ENCODE measurements around the gene PNLIPRP3. TPM values are rescaled to one million over a fixed set of nuclear protein-coding genes. Genes with fewer than 3 reads are reported as not detected.

The PNLIPRP3 gene
- polyA plus RNA-seq, 1 of the 3 experiments (the other 2 are of a cell fraction), result not detected

- Histone ChIP-seq H3K9me3 (no peaks in the 10 kb centered on the region), H3K9ac (no peak overlapping the region), H3K27ac (ENCODE audit: low read depth in 2 of 2, low read length in 1 of 2) (no peak overlapping the region), H3K4me3 (ENCODE audit: low read depth in 2 of 2, low read length in 1 of 2) (no peak overlapping the region), H4K20me1 (ENCODE audit: insufficient read depth) (no peaks in the 10 kb centered on the region), H3K4me2 (no peak overlapping the region), H3K27me3 (ENCODE audit: insufficient read depth) (no peaks in the 10 kb centered on the region), H3K4me1 (ENCODE audit: control insufficient read depth in 1 of 2, insufficient read depth in 2 of 2, low read depth in 1 of 2, low read length in 1 of 2) (no peaks in the 10 kb centered on the region), H3K79me2 (ENCODE audit: insufficient read depth) (no peaks in the 10 kb centered on the region), H3K9me2 (0 out of 2 replicates have a peak, but pooled peaks cover 2% of the 10 kb centered on the region), H3K36me3 (replicated peaks in 1 of 2; ENCODE audit: control insufficient read depth in 1 of 2, insufficient read depth in 2 of 2, low read length in 1 of 2) (no peaks in the 10 kb centered on the region), H3F3A (replicated peaks; ENCODE audit: insufficient read depth) (no peaks in the 10 kb centered on the region), H2AFZ (ENCODE audit: low read depth) (no peak overlapping the region)
- TF ChIP-seq TAF1 (IDR thresholded peaks at IDR 0.05; ENCODE audit: borderline replicate concordance, low read depth, low read length), result no peak
- no peak for TF ChIP-seq MXI1 (IDR thresholded peaks at IDR 0.05; ENCODE audit: low read depth, low read length)
- no peak for TF ChIP-seq NFIC (IDR thresholded peaks at IDR 0.05; ENCODE audit: borderline replicate concordance)
- TF ChIP-seq JUND (IDR thresholded peaks at IDR 0.05), result no peak
- TF ChIP-seq ZBTB33 (IDR thresholded peaks at IDR 0.05; ENCODE audit: borderline replicate concordance, low read depth), result no peak
- no peak for TF ChIP-seq MAX (IDR thresholded peaks at IDR 0.05; ENCODE audit: low read depth)
- TF ChIP-seq YY1 (IDR thresholded peaks at IDR 0.05; ENCODE audit: low read depth), result no peak
- no peak for TF ChIP-seq GABPA (IDR thresholded peaks at IDR 0.05; ENCODE audit: low read depth)
- no peak for TF ChIP-seq ELF1 (IDR thresholded peaks at IDR 0.05)
- TF ChIP-seq USF2 (IDR thresholded peaks at IDR 0.05; ENCODE audit: borderline replicate concordance, low read depth, low read length), result no peak
- no peak for TF ChIP-seq POLR2AphosphoS5 (IDR thresholded peaks at IDR 0.05; ENCODE audit: low read depth, low read length)
- no peak for TF ChIP-seq SIN3A (IDR thresholded peaks at IDR 0.05; ENCODE audit: borderline replicate concordance, low read depth, low read length)
- no peak for TF ChIP-seq REST (IDR thresholded peaks at IDR 0.05; ENCODE audit: low read depth, low read length)
- no peak for TF ChIP-seq RAD21 (IDR thresholded peaks at IDR 0.05; ENCODE audit: low read length)
- TF ChIP-seq TEAD4 (IDR thresholded peaks at IDR 0.05; ENCODE audit: borderline replicate concordance, insufficient read depth), result no peak
- no peak for TF ChIP-seq FOXJ3 (CRISPR knock-in tag; IDR thresholded peaks at IDR 0.05)
- CTCF ChIA-PET, result interaction anchor here (0.9 to 1.1 kb wide), 2 partner anchors 19 to 20 kb away, joined by 3 to 4 read pairs; no protein-coding TSS in a partner anchor
- WGBS (ENCODE audit: low lambda C conversion rate), result 7% methylated on average over 2 of the region's 2 CpGs
- no peak for DNase-seq
- POLR2A ChIA-PET, result no interaction called here
Measured at GRCh38 chr10:116464257-116464656, 36.6 kb downstream of the PNLIPRP3 start.
